Stimulated activated CD4-positive, alpha-beta T cell treated with anti-CD3 and anti-CD28 coated beads, Interleukin-1b, Interleukin-23, amount 100 ng/mL, for 48 hours (primary cell): ENCODE data around the gene ITGA1.
"Not testable (repeated sequence)": the region's sequence is repeated elsewhere in the genome, so short reads cannot be mapped to it uniquely, and the experiment has no call there.

Source experiments
- DNase-seq: peaks from one replicate; pipeline ENCODE4 v3.0.0-alpha.2; 2020

Gene ITGA1

GRCh38 chr5:52834320-52834719, 46.6 kb downstream of the ITGA1 start:
- no peak for DNase-seq

- no peak for DNase-seq
Observed at GRCh38 chr5:52837068-52837467, 49.4 kb downstream of the ITGA1 start.

GRCh38 chr5:52837591-52838001, 49.9 kb downstream of the ITGA1 start:
- DNase-seq = no peak

- DNase-seq = no peak
Observed at GRCh38 chr5:52838326-52839015, 50.8 kb downstream of the ITGA1 start.

- no peak for DNase-seq
Observed at GRCh38 chr5:52839285-52839684, 51.6 kb downstream of the ITGA1 start.

- no peak for DNase-seq
Observed at GRCh38 chr5:52840277-52841050, 52.7 kb downstream of the ITGA1 start.

- no peak for DNase-seq
Observed at GRCh38 chr5:52841114-52841513, 53.4 kb downstream of the ITGA1 start.

- DNase-seq = no peak
Observed at GRCh38 chr5:52842111-52842510, 54.4 kb downstream of the ITGA1 start.

GRCh38 chr5:52844885-52845284, 57.2 kb downstream of the ITGA1 start:
- no peak for DNase-seq

- no peak for DNase-seq
Observed at GRCh38 chr5:52846182-52846842, 58.6 kb downstream of the ITGA1 start.

GRCh38 chr5:52848688-52849087, 61.0 kb downstream of the ITGA1 start:
- not testable (repeated sequence) for DNase-seq

GRCh38 chr5:52849544-52849943, 61.8 kb downstream of the ITGA1 start:
- DNase-seq = no peak

- no peak for DNase-seq
Observed at GRCh38 chr5:52853650-52854049, 65.9 kb downstream of the ITGA1 start.

- no peak for DNase-seq
Observed at GRCh38 chr5:52854301-52854700, 66.6 kb downstream of the ITGA1 start.

GRCh38 chr5:52854949-52855348, 67.2 kb downstream of the ITGA1 start:
- no peak for DNase-seq

GRCh38 chr5:52856564-52856963, 68.8 kb downstream of the ITGA1 start:
- DNase-seq = no peak

GRCh38 chr5:52859628-52860027, 71.9 kb downstream of the ITGA1 start:
- no peak for DNase-seq

- DNase-seq = no peak
Observed at GRCh38 chr5:52861368-52861767, 73.7 kb downstream of the ITGA1 start.

GRCh38 chr5:52863715-52864290, 76.1 kb downstream of the ITGA1 start:
- DNase-seq = no peak

- no peak for DNase-seq
Observed at GRCh38 chr5:52864371-52864770, 76.7 kb downstream of the ITGA1 start.

- no peak for DNase-seq
Observed at GRCh38 chr5:52864884-52865283, 77.2 kb downstream of the ITGA1 start.

- not testable (repeated sequence) for DNase-seq
Observed at GRCh38 chr5:52865991-52866390, 78.3 kb downstream of the ITGA1 start.

- DNase-seq = no peak
Observed at GRCh38 chr5:52867809-52868208, 80.1 kb downstream of the ITGA1 start.

GRCh38 chr5:52868417-52868816, 80.7 kb downstream of the ITGA1 start:
- no peak for DNase-seq
